Caco-2 (cell line): ENCODE data around the gene WDTC1. TPM values are rescaled to one million over a fixed set of nuclear protein-coding genes. Genes with fewer than 3 reads are reported as not detected.
"Not testable (repeated sequence)": the region's sequence is repeated elsewhere in the genome, so short reads cannot be mapped to it uniquely, and the experiment has no call there.

Experiments
- BruUV-seq: library from RNA; stranded (reverse); fragments of 400-500 nt; replicated peaks from 2 replicates; lab custom pipeline; 2021; lab: Mats Ljungman, UMichigan
- CTCF ChIA-PET: fragments of 300-600 bp; sonication (Branson Sonifier 250); formaldehyde crosslinking; loops from one replicate; lab custom pipeline; 2022; ENCODE audit warnings: antibody characterized with exemption; lab: Charles Lee
- POLR2A ChIA-PET: fragments of 300-600 bp; sonication (Branson Sonifier 250); formaldehyde crosslinking; loops from one replicate; lab custom pipeline; 2022; ENCODE audit warnings: antibody characterized with exemption; lab: Charles Lee
- DNase-seq, 2 experiments: peaks; one replicate each; pipeline versions ENCODE4 v3.0.0 to v3.0.0-alpha.2; 2020 to 2022
- H3K27me3 ChIP-seq: replicated peaks from 2 replicates; pipeline ENCODE4 v1.6.0; 2011; ENCODE audit warnings: low read length; ENCODE audit not compliant: control insufficient read depth, insufficient read depth
- H3K36me3 ChIP-seq: 2 replicates; pipeline ENCODE4 v1.5.1; 2011; ENCODE audit warnings: low read length; ENCODE audit not compliant: control insufficient read depth, insufficient read depth
- H3K4me1 ChIP-seq: fragments of 250-450 bp; sonication (Bioruptor Pico); 2 replicates; pipeline ENCODE4 v1.5.1; 2020; ENCODE audit warnings: mild to moderate bottlenecking
- H3K4me3 ChIP-seq: 2 replicates; pipeline ENCODE4 v1.5.1; 2011; ENCODE audit warnings: low read depth, mild to moderate bottlenecking, control low read depth, low read length
- H3K9me3 ChIP-seq: fragments of 250-450 bp; sonication (Bioruptor Pico); 2 replicates; pipeline ENCODE4 v1.5.1; 2020; ENCODE audit warnings: mild to moderate bottlenecking, moderate library complexity
- H3K27ac Mint-ChIP-seq: one replicate; pipeline ENCODE4 v1.8.0; 2022; ENCODE audit warnings: mixed read lengths; ENCODE audit not compliant: unreplicated experiment
- H3K27me3 Mint-ChIP-seq: one replicate; pipeline ENCODE4 v1.8.0; 2022; ENCODE audit warnings: mixed read lengths; ENCODE audit not compliant: insufficient read depth, unreplicated experiment
- H3K36me3 Mint-ChIP-seq: one replicate; pipeline ENCODE4 v1.8.0; 2022; ENCODE audit warnings: mild to moderate bottlenecking, mixed read lengths; ENCODE audit not compliant: insufficient read depth, unreplicated experiment
- H3K4me1 Mint-ChIP-seq: one replicate; pipeline ENCODE4 v1.8.0; 2022; ENCODE audit warnings: low read depth, mixed read lengths; ENCODE audit not compliant: unreplicated experiment
- H3K4me3 Mint-ChIP-seq: one replicate; pipeline ENCODE4 v1.8.0; 2022; ENCODE audit warnings: mild to moderate bottlenecking, moderate library complexity, mixed read lengths; ENCODE audit not compliant: unreplicated experiment
- H3K9me3 Mint-ChIP-seq: one replicate; pipeline ENCODE4 v1.8.0; 2022; ENCODE audit warnings: mixed read lengths; ENCODE audit not compliant: unreplicated experiment
- intact Hi-C: fragments of 100-400 bp; cut with micrococcal nuclease; formaldehyde crosslinking; loops from one replicate; pipeline ENCODE4 v1.10.0; 2022; ENCODE audit not compliant: unreplicated experiment
- total RNA-seq: library from RNA; stranded (reverse); gene quantifications from 2 replicates; pipeline ENCODE4 v1.2.3, GENCODE V29; 2022
- TF ChIP-seq, protein P1 (sequence below), 2 experiments: fragments of 200-600 bp in 1 of 2; IDR thresholded peaks; 1 replicate in 1 of 2; 2 replicates in 1 of 2; pipeline versions ENCODE4 v1.5.1 to v1.8.0; 2011 to 2022; ENCODE audit warnings: antibody characterized with exemption in 1 of 2, control low read depth in 1 of 2, inconsistent platforms in 1 of 2, low read depth in 1 of 2, low read length in 1 of 2, mild to moderate bottlenecking in 1 of 2, moderate library complexity in 1 of 2; ENCODE audit not compliant: insufficient read depth in 1 of 2, severe bottlenecking in 1 of 2, unreplicated experiment in 1 of 2

WDTC1 gene
- total RNA-seq, 1 experiment from 2014 or later = 17.2 TPM

DNA sequence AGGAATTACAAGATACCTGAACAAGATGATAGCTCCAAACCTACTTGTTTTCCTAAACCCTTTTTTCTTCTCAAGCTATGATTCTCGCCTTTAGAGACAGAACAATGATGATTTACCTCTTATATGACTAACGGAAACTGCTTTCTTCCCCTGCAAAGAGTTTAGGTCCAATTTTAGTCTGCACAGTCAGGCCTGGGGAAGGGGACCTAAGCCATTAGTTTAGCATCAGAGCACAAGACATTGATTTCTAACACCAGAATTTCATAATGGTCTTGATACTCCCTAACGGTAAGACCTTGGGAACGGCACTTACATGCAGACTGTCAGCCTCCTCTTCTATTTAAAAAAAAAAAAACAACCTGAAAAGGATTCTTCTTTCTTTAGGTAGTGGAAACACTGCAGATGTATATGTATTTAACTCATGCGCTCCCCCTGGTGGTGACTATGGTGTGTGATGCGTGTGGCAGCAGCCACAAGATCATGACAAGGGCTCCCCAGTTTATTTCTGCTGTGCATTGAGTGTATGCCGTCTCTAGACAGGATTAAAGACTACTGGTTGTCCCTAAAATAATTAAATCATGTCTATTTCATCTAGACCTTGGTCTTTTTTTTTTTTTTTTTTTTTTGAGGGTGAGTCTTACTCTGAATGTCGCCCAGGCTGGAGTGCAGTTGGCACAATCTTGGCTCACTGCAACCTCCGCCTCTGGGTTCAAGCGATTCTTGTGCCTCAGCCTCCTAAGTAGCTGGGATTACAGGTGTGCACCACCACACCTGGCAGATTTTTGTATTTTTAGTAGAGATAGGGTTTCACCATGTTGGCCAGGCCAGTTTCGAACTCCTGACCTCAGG lies 50.2 kb downstream of the WDTC1 start:
- H3K27ac Mint-ChIP-seq = no peak overlapping the region
- H3K27me3 ChIP-seq = no peaks in the 10 kb centered on the region
- TF ChIP-seq, protein P1, sequence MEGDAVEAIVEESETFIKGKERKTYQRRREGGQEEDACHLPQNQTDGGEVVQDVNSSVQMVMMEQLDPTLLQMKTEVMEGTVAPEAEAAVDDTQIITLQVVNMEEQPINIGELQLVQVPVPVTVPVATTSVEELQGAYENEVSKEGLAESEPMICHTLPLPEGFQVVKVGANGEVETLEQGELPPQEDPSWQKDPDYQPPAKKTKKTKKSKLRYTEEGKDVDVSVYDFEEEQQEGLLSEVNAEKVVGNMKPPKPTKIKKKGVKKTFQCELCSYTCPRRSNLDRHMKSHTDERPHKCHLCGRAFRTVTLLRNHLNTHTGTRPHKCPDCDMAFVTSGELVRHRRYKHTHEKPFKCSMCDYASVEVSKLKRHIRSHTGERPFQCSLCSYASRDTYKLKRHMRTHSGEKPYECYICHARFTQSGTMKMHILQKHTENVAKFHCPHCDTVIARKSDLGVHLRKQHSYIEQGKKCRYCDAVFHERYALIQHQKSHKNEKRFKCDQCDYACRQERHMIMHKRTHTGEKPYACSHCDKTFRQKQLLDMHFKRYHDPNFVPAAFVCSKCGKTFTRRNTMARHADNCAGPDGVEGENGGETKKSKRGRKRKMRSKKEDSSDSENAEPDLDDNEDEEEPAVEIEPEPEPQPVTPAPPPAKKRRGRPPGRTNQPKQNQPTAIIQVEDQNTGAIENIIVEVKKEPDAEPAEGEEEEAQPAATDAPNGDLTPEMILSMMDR (IDR thresholded peaks at IDR 0.05; ENCODE audit: insufficient read depth in 1 of 2, low read depth in 1 of 2, low read length in 1 of 2, severe bottlenecking in 1 of 2, unreplicated experiment in 1 of 2) = peak; percentile 69 to 71
- H3K9me3 ChIP-seq = no peaks in the 10 kb centered on the region
- ChIA-PET CTCF (interaction anchor here (0.6 to 1.1 kb wide), 3 partner anchors 26 to 240 kb away, joined by 3 to 7 read pairs (median 3); no protein-coding TSS in a partner anchor), POLR2A (no interaction called here)
- no peaks in the 10 kb centered on the region for H3K9me3 Mint-ChIP-seq
- H3K36me3 ChIP-seq = no peaks in the 10 kb centered on the region
- no peaks in the 10 kb centered on the region for H3K4me1 ChIP-seq
- H3K4me3 ChIP-seq = no peak overlapping the region
- no peak overlapping the region for H3K4me3 Mint-ChIP-seq
- peaks cover 7% of the 10 kb centered on the region for H3K4me1 Mint-ChIP-seq
- intact Hi-C loops = loop anchor here (1.0 kb wide), 3 partner anchors 86 to 240 kb away; no protein-coding TSS in a partner anchor
- peak; percentile 80 to 81 for DNase-seq
- peaks cover 9% of the 10 kb centered on the region for H3K36me3 Mint-ChIP-seq
- H3K27me3 Mint-ChIP-seq = no peaks in the 10 kb centered on the region
- no TSS peak for BruUV-seq

DNA sequence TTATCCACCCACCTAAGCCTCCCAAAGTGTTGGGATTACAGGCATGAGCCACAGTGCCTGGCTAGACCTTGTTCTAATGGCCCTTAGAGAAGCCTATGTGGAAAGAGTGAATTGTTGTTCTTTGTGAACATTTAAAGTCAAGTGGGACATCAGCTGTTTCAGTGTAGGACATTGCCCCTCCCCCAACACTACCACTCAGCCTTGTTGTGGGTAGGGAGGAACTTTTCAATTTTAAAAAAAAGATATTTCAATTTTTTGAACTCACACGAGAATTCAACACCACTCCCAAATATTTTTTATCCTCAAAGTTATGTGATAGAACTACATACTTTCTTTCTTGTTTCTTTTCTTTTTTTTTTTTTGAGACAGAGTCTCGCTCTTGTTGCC lies 50.8 kb downstream of the WDTC1 start:
- H3K4me1 Mint-ChIP-seq = peaks cover 8% of the 10 kb centered on the region
- TF ChIP-seq, protein P1 (IDR thresholded peaks at IDR 0.05; ENCODE audit: insufficient read depth in 1 of 2, low read depth in 1 of 2, low read length in 1 of 2, severe bottlenecking in 1 of 2, unreplicated experiment in 1 of 2) = no peak
- no peaks in the 10 kb centered on the region for H3K4me1 ChIP-seq
- H3K9me3 Mint-ChIP-seq = no peaks in the 10 kb centered on the region
- H3K9me3 ChIP-seq = no peaks in the 10 kb centered on the region
- ChIA-PET CTCF (interaction anchor here (0.6 kb wide), 1 partner anchor 26 kb away, joined by 7 read pairs; no protein-coding TSS in a partner anchor), POLR2A (no interaction called here)
- intact Hi-C loops = no loop called here
- no peaks in the 10 kb centered on the region for H3K36me3 ChIP-seq
- no peak overlapping the region for H3K4me3 ChIP-seq
- no peak overlapping the region for H3K4me3 Mint-ChIP-seq
- no peaks in the 10 kb centered on the region for H3K27me3 ChIP-seq
- no peak overlapping the region for H3K27ac Mint-ChIP-seq
- H3K27me3 Mint-ChIP-seq = no peaks in the 10 kb centered on the region
- peaks cover 9% of the 10 kb centered on the region for H3K36me3 Mint-ChIP-seq
- BruUV-seq = no TSS peak
- no peak for DNase-seq

DNA sequence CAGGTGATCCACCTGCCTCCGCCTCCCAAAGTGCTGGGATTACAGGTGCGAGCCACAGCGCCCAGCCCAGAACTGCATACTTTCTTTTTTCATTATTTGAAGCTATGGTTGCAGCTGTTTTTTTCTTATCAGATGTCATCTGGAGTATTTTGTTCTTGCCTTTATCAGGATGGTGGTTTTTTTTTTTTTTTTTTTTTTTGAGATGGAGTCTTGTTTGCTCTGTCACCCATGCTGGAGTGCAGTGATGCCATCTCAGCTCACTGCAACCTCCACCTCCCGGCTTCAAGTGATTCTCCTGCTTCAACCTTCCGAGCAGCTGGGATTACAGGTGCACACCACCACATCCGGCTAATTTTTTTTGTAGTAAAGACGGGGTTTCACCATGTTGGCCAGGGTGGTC lies 51.4 kb downstream of the WDTC1 start:
- H3K27me3 Mint-ChIP-seq, H3K36me3 ChIP-seq, DNase-seq, H3K9me3 ChIP-seq, H3K27me3 ChIP-seq, POLR2A ChIA-PET, H3K27ac Mint-ChIP-seq, H3K36me3 Mint-ChIP-seq, intact Hi-C loops, CTCF ChIA-PET, H3K9me3 Mint-ChIP-seq, BruUV-seq, H3K4me3 Mint-ChIP-seq, H3K4me3 ChIP-seq, H3K4me1 ChIP-seq: not testable (repeated sequence)
- H3K4me1 Mint-ChIP-seq = peaks cover 13% of the 10 kb centered on the region

DNA sequence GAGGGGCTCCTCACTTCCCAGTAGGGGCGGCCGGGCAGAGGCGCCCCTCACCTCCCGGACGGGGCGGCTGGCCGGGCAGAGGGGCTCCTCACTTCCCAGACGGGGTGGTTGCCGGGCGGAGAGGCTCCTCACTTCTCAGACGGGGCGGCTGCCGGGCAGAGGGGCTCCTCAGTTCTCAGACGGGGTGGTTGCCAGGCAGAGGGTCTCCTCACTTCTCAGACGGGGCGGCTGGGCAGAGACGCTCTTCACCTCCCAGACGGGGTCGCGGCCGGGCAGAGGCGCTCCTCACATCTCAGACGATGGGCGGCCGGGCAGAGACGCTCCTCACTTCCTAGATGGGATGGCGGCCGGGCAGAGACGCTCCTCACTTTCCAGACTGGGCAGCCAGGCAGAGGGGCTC lies 54.7 kb downstream of the WDTC1 start:
- H3K36me3 Mint-ChIP-seq, H3K4me3 ChIP-seq, DNase-seq, POLR2A ChIA-PET, H3K9me3 ChIP-seq, H3K4me1 ChIP-seq, H3K27me3 ChIP-seq, intact Hi-C loops, H3K9me3 Mint-ChIP-seq, H3K27me3 Mint-ChIP-seq, H3K36me3 ChIP-seq, CTCF ChIA-PET, H3K27ac Mint-ChIP-seq, BruUV-seq, H3K4me3 Mint-ChIP-seq: not testable (repeated sequence)
- peaks cover 13% of the 10 kb centered on the region for H3K4me1 Mint-ChIP-seq
